NCI-H1417 treated with DMSO at 0.1 percent for 48 hours (cell line): ENCODE data around the gene HMGN2.
"Not testable (repeated sequence)": the region's sequence is repeated elsewhere in the genome, so short reads cannot be mapped to it uniquely, and the experiment has no call there.

ENCODE experiments used
- DNase-seq: peaks from one replicate; lab custom pipeline; 2025; lab: John Stamatoyannopoulos, UW

HMGN2 gene

GRCh38 chr1:26477446-26478152 lies 5.4 kb downstream of the HMGN2 start:
- no peak for DNase-seq

- no peak for DNase-seq
These were observed 5.9 kb downstream of the HMGN2 start for GRCh38 chr1:26478159-26478558.

GRCh38 chr1:26478988-26479387 lies 6.7 kb downstream of the HMGN2 start:
- no peak for DNase-seq

- DNase-seq, result no peak
These were observed 10.7 kb downstream of the HMGN2 start for GRCh38 chr1:26482921-26483320.

DNA sequence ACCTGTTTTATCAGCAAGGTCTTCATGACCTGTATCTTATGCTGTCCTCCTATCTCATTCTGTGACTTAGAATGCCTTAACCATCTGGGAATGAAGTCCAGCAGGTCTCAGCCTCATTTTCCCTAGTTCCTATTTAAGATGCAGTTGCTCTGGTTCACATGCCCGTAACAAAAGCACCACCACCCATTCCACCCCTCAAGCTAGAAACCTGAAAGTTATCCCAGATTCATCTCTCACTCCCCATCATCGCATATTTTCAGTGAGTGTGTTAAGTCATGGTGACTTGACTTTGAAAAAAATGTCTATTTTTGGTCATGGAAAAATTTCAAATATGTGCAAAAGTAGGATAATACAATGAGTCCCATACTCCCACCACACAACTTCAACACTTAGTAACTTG lies 11.7 kb downstream of the HMGN2 start:
- no peak for DNase-seq

DNA sequence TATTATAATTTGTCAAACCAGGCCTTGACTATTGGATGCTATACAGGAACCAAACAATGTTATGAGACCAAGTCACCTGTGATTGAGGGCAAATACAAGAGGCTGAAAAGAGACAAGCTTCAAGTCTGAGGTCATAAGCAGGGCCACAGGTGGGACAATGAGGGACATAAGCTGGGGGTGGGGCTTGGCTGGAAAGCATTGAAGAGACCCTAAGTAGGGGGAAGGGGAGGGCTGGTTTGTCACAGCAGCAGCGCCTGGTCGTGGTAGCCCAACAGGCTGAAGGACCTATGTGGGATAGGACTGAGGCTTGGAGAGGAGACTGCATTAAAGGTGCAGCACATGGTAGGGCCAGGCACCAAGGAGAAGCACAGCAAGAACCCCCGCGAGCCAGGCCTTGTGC lies 17.9 kb downstream of the HMGN2 start:
- DNase-seq, result no peak

GRCh38 chr1:26493267-26493666 lies 21.0 kb downstream of the HMGN2 start:
- DNase-seq, result no peak

DNA sequence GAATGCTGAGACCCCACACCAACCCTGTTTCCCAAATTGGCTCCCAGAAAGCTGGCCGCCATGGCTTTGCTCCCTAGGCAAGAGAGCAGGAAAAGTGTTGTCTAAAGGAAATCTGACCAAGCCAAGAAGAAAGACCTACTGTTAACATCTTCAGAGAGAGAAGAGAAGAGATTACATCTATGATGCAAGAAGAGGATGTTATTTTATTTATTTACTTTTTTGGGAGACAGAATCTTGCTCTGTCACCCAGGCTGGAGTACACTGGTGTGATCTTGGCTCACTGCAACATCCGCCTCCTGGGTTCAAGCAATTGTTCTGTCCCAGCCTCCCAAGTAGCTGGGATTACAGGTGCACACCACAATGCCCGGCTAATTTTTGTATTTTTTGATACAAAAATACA lies 21.7 kb downstream of the HMGN2 start:
- DNase-seq, result no peak

DNA sequence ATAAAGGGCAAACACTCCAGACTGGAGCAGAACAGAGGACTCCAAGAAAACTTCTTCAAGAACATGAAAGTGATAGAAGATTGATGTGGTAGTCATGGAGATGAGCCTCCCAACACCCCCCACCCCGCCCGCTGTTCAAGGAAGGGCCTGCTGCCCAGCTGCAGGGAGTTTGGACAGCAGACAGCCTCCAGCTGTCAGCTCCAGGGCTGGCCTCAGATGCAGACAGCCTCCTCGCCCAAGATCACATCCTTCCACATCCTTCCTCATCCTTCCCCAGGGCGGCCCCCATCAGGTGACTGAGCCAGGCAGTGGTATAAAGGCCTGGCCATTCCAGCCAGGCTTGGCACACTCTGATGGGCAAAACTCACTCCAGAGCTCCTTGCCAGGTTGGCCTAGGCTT lies 24.6 kb downstream of the HMGN2 start:
- no peak for DNase-seq

- DNase-seq, result no peak
These were observed 26.7 kb downstream of the HMGN2 start for GRCh38 chr1:26498894-26499293.

GRCh38 chr1:26500488-26501175 lies 28.4 kb downstream of the HMGN2 start:
- DNase-seq, result peak; percentile 36

DNA sequence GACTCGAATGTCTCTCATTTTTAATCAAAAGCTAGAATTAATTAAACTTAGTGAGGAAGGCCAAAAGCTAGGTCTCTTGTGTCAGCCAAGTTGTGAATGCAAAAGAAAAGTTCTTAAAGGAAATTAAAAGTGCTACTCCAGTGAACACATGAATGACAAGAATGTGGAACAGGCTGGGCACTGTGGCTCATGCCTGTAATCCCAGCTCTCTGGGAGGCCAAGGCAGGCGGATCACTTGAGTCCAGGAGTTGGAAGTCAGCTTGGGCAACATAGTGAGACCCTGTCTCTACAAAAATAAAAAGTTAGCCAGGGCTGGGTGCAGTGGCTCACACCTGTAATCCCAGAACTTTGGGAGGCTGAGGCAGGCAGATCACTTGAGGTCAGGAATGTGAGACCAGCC lies 38.5 kb downstream of the HMGN2 start:
- DNase-seq, result not testable (repeated sequence)

- not testable (repeated sequence) for DNase-seq
These were observed 43.6 kb downstream of the HMGN2 start for GRCh38 chr1:26515836-26516235.

GRCh38 chr1:26516987-26517765 lies 44.9 kb downstream of the HMGN2 start:
- no peak for DNase-seq

DNA sequence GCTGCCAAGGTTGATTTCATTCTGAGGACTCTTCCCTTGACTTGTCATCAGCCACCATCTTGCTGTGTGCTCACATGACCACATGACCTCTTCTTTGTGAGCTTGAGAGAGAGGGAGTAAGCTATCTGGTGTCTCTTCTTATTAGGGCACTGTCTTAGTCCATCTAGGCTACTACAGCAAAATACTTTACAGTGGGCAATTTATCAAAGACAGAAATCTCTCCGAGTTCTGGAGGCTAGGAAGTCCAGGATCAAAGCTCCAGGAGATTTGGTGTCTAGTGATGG lies 45.5 kb downstream of the HMGN2 start:
- DNase-seq, result no peak

DNA sequence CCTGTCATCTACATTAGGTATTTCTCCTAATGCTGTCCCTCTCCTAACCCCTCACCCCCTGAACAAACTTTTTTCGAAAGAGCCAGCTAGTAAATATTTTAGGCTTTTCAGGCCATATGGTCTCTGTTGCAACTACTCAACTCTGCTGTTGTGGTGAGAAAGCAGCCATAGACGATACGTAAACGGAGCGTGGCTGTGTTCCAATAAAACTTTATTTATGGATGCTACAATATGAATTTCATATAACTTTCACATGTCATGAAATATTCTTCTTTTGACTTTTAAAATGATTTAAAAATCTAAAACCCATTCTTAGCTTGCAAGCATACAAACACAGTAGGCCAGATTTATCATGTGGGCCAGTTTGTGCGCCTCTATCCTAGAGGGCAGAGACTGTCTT lies 46.1 kb downstream of the HMGN2 start:
- DNase-seq, result no peak

DNA sequence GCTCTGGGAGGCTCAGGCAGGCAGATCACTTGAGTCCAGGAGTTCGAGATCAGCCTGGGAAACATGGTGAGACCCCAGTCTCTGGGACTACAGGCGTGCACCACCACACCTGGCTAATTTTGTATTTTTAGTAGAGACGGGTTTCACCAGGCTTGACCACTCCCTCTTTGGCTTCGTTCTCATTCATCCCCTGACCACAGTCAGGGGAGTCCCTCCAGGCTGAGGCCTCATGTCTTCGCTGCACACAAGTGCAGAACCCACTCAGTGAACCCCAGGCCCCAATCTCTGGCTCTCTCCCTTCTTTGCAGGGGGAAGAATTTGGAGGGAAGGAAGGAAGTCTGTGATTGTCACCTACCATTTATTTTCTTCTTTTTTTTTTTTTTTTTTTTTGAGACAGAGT lies 48.1 kb downstream of the HMGN2 start:
- DNase-seq, result no peak

DNA sequence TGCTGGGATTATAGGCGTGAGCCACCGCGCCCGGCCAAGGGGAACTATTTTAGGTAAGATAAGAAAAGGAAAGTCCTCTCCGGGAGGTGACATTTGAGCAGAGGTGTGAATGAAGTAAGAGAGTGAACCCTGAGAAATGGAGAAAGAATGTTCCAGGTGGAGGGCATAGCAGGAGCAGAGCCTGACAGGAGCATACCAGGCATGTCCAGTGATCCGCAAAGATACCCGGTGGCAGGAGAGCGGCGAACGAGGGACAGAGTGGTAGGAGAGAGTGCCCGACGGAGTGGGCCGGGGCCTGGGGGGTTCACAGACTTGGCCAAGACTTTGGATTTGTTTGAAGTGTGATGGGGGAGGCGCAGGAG lies 49.4 kb downstream of the HMGN2 start:
- no peak for DNase-seq

- no peak for DNase-seq
These were observed 49.8 kb downstream of the HMGN2 start for GRCh38 chr1:26522073-26522472.

DNA sequence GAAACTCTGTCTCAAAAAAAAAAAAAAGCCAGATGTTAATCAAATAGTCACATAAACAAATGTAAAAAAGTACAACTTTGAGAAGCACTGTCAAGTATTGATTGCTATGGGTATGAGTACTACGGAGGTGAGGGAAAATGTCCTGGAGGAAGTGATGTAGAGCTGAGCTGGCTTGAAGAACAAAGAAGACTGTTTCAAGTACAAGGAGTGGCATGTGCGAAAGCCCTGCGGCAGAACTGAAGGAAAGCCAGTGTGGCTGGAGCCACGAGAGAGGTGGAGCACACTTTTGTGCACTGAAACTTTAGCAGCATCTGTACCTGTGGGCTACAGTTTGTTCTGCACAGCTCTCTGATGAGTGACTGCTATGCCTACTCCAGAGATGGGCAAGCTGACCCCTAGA lies 51.9 kb downstream of the HMGN2 start:
- no peak for DNase-seq
